Endothelial cell of umbilical vein (primary cell): ENCODE results near the gene ASB6. TPM values are rescaled to one million over a fixed set of nuclear protein-coding genes. Genes with fewer than 3 reads are reported as not detected.

Source experiments
- BruUV-seq: library from RNA; stranded (reverse); fragments of 400-500 nt; replicated peaks from 2 replicates; lab custom pipeline; 2021; lab: Mats Ljungman, UMichigan
- CTCF ChIA-PET: fragments of 300-600, 350-600 bp; sonication (Branson Sonifier 250); formaldehyde crosslinking; loops from one replicate; lab custom pipeline; 2021; ENCODE audit warnings: antibody characterized with exemption, inconsistent platforms; lab: Charles Lee
- POLR2A ChIA-PET: fragments of 300-600, 350-600 bp; sonication (Branson Sonifier 250); formaldehyde crosslinking; loops from one replicate; lab custom pipeline; 2021; ENCODE audit warnings: antibody characterized with exemption, inconsistent platforms; lab: Charles Lee
- DNase-seq: peaks from one replicate; pipeline ENCODE4 v3.0.0-alpha.2; 2011; ENCODE audit warnings: low read depth, low spot score
- FAIRE-seq: peaks from 2 replicates; lab custom pipeline; 2011; peaks lifted over from hg19 to GRCh38; lab: Jason Lieb, UNC
- H2AFZ ChIP-seq: 2 replicates; pipeline ENCODE4 v1.6.0; 2012; ENCODE audit warnings: low read depth, low read length, control low read depth, inconsistent platforms
- H3K27ac ChIP-seq: 2 replicates; pipeline ENCODE4 v1.5.1; 2011; ENCODE audit warnings: low read depth, mild to moderate bottlenecking, control low read depth, low read length, moderate library complexity; ENCODE audit not compliant: insufficient read depth
- H3K27me3 ChIP-seq, 2 experiments: 2 replicates each; pipeline versions ENCODE4 v1.6.0 to v1.6.1; 2011; ENCODE audit warnings: low read length in 2 of 2, mixed read lengths in 1 of 2; ENCODE audit not compliant: control insufficient read depth in 2 of 2, insufficient read depth in 2 of 2
- H3K36me3 ChIP-seq, 2 experiments: 2 replicates in 1 of 2; 3 replicates in 1 of 2; pipeline ENCODE4 v1.5.1; 2011; ENCODE audit warnings: low read length in 2 of 2, mild to moderate bottlenecking in 1 of 2, moderate library complexity in 1 of 2; ENCODE audit not compliant: control insufficient read depth in 2 of 2, insufficient read depth in 2 of 2; ENCODE audit errors: extremely low read depth in 1 of 2
- H3K4me1 ChIP-seq: 3 replicates; pipeline ENCODE4 v1.5.1; 2011; ENCODE audit warnings: mild to moderate bottlenecking, low read length; ENCODE audit not compliant: control insufficient read depth, insufficient read depth; ENCODE audit errors: extremely low read depth
- H3K4me2 ChIP-seq: 2 replicates; pipeline ENCODE4 v1.6.1; 2011; ENCODE audit warnings: low read length, control low read depth, mixed read lengths; ENCODE audit not compliant: insufficient read depth
- H3K4me3 ChIP-seq, 3 experiments: fragments of 200-600 bp in 1 of 3; sonication (generic), shearing (Covaris generic) in 1 of 3; replicated peaks in 1 of 3; 2 replicates each; pipeline ENCODE4 v1.5.1; 2011 to 2016; ENCODE audit warnings: control low read depth in 3 of 3, low read length in 3 of 3, mild to moderate bottlenecking in 2 of 3, inconsistent platforms in 1 of 3, low read depth in 1 of 3, moderate library complexity in 1 of 3; ENCODE audit not compliant: insufficient read depth in 1 of 3
- H3K79me2 ChIP-seq: 2 replicates; pipeline ENCODE4 v1.6.0; 2012; ENCODE audit warnings: low read length, inconsistent platforms; ENCODE audit not compliant: control insufficient read depth, insufficient read depth
- H3K9ac ChIP-seq: replicated peaks from 2 replicates; pipeline ENCODE3; 2011; ENCODE audit warnings: low read length, control low read depth; ENCODE audit not compliant: insufficient read depth; ENCODE audit errors: extremely low read depth
- H3K9me1 ChIP-seq: replicated peaks from 3 replicates; pipeline ENCODE4 v1.6.0; 2011; ENCODE audit warnings: mild to moderate bottlenecking, low read length; ENCODE audit not compliant: control insufficient read depth, insufficient read depth; ENCODE audit errors: extremely low read depth
- H3K9me3 ChIP-seq: replicated peaks from 2 replicates; pipeline ENCODE4 v1.5.1; 2012; ENCODE audit warnings: low read length, inconsistent platforms; ENCODE audit not compliant: control insufficient read depth, insufficient read depth
- H4K20me1 ChIP-seq: replicated peaks from 2 replicates; pipeline ENCODE3; 2011; ENCODE audit warnings: mild to moderate bottlenecking, low read length; ENCODE audit not compliant: control insufficient read depth, insufficient read depth; ENCODE audit errors: extremely low read depth
- CTCF ChIP-seq, 2 donors: IDR thresholded peaks; 1 replicate in 1 of 2; 2 replicates in 1 of 2; pipeline ENCODE4 v1.5.1; 2011; ENCODE audit warnings: low read length in 2 of 2, mild to moderate bottlenecking in 2 of 2, moderate library complexity in 2 of 2, control low read depth in 1 of 2, inconsistent platforms in 1 of 2, low read depth in 1 of 2; ENCODE audit not compliant: insufficient read depth in 1 of 2; ENCODE audit errors: extremely low read depth in 1 of 2
- EZH2 ChIP-seq: IDR thresholded peaks from 2 replicates; pipeline ENCODE4 v1.6.1; 2012; ENCODE audit warnings: borderline replicate concordance, low read depth, mild to moderate bottlenecking, moderate library complexity, low read length, inconsistent platforms; ENCODE audit not compliant: severe bottlenecking
- FOS ChIP-seq: IDR thresholded peaks from 2 replicates; pipeline ENCODE4 v1.6.1; 2011; ENCODE audit warnings: mild to moderate bottlenecking, low read length, moderate library complexity, borderline replicate concordance; ENCODE audit not compliant: insufficient read depth
- GATA2 ChIP-seq: IDR thresholded peaks from 2 replicates; pipeline ENCODE4 v1.7.0; 2011; ENCODE audit warnings: low read depth, mild to moderate bottlenecking, moderate library complexity, mixed read lengths, low read length; ENCODE audit not compliant: insufficient read length, insufficient read depth
- JUN ChIP-seq: IDR thresholded peaks from 2 replicates; pipeline ENCODE4 v1.6.1; 2011; ENCODE audit warnings: borderline replicate concordance, low read depth; ENCODE audit not compliant: insufficient read length, insufficient read depth
- MYC ChIP-seq: IDR thresholded peaks from one replicate; pipeline ENCODE4 v1.6.1; 2011; ENCODE audit warnings: mild to moderate bottlenecking, low read depth, low read length
- POLR2A ChIP-seq: IDR thresholded peaks from 2 replicates; pipeline ENCODE4 v1.6.1; 2012; ENCODE audit warnings: low read depth, mild to moderate bottlenecking, control low read depth, low read length
- POLR2AphosphoS5 ChIP-seq: IDR thresholded peaks from 2 replicates; pipeline ENCODE4 v1.6.1; 2012; ENCODE audit warnings: low read depth, mild to moderate bottlenecking, control low read depth, low read length, moderate library complexity; ENCODE audit not compliant: insufficient read depth
- dilution Hi-C: fragments of 300-500 bp; cut with MboI; formaldehyde crosslinking; loops from one replicate; pipeline ENCODE4 v1.15.0; 2019; ENCODE audit warnings: low sequenced_read_pairs; ENCODE audit not compliant: extremely low pct_ligation_motif_present
- intact Hi-C: fragments of 100-400 bp; cut with micrococcal nuclease; formaldehyde crosslinking; loops from one replicate; pipeline ENCODE4 v1.10.0; 2022
- polyA plus RNA-seq, 4 experiments: library from polyadenylated mRNA; depleted of rRNA in 3 of 4; stranded (reverse) in 3 of 4; unstranded in 1 of 4; fragments of >200 nt; gene quantifications; 2 replicates each; pipeline versions ENCODE4 v1.2.1 to v1.2.3, GENCODE V29; 2011 to 2012; ENCODE audit warnings: missing spikeins in 1 of 4
- total RNA-seq: library from RNA; stranded (reverse); gene quantifications from 2 replicates; pipeline ENCODE4 v1.2.3, GENCODE V29; 2021
- TF ChIP-seq, protein P1 (sequence below): IDR thresholded peaks from 2 replicates; pipeline ENCODE4 v1.6.1; 2011; ENCODE audit not compliant: insufficient read depth, insufficient read length

The ASB6 gene
- total and polyA plus RNA-seq, 2 donors (not counting 3 experiments of a cell fraction or from before 2014, with no cell fraction given), result 20.3 to 23.8 TPM

DNA sequence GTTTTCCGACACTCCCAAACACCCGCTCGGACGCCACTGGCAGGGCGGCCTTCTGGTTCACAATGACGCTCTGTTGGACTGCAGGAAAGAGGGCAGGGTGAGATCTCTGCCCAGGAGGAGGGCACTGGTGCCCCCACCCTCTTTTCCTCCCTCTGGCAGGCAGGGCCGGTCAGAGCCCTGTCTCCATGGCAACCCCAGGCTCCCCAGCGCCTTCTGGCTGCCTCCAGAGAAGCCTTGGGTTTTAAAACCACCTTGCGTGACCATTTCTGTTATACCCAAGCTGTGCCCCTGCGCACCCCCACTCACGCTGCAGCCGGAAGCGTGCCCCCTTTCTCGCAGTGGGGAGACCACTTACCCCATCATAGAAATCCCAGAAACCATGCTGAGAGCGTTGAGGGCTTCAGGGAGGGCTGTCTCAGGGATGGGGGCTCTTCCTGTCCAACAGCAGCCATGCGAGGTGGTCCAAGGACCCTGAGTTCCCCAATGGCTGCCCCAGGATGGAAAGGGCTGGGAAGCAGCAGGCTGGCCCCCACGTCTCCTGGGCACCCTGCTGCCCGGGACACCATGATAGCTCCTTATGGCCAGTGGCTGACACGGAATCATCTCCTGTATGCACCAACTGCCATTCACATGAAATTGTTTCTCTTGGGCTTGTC is 28.3 kb downstream of the ASB6 start:
- H3K4me2 ChIP-seq, result no peak overlapping the region
- DNase-seq (no peak), FAIRE-seq (no peak)
- dilution Hi-C loops, result no loop called here
- no peaks in the 10 kb centered on the region for H3K9me3 ChIP-seq
- ChIA-PET CTCF (interaction anchor here (1.2 to 6.9 kb wide), 7 partner anchors 11 to 483 kb away, joined by 3 to 89 read pairs (median 8); partner anchors contain the start of gene NTMT1), POLR2A (no interaction called here)
- peaks cover 0 to 5% of the 10 kb centered on the region in 2 experiments for H3K27me3 ChIP-seq
- no TSS peak for BruUV-seq
- no peak overlapping the region for H3K27ac ChIP-seq
- H2AFZ ChIP-seq, result no peak overlapping the region
- peaks cover 8% of the 10 kb centered on the region for H3K4me1 ChIP-seq
- H3K36me3 ChIP-seq, result no peaks in the 10 kb centered on the region
- H3K9ac ChIP-seq, result no peak overlapping the region
- intact Hi-C loops, result loop anchor here (5.0 to 10.0 kb wide), 2 partner anchors 291 to 609 kb away; no protein-coding TSS in a partner anchor
- TF ChIP-seq POLR2AphosphoS5, result no peak
- H3K9me1 ChIP-seq, result no peaks in the 10 kb centered on the region
- H3K4me3 ChIP-seq, result no peak overlapping the region
- H4K20me1 ChIP-seq, result no peaks in the 10 kb centered on the region
- no peaks in the 10 kb centered on the region for H3K79me2 ChIP-seq

DNA sequence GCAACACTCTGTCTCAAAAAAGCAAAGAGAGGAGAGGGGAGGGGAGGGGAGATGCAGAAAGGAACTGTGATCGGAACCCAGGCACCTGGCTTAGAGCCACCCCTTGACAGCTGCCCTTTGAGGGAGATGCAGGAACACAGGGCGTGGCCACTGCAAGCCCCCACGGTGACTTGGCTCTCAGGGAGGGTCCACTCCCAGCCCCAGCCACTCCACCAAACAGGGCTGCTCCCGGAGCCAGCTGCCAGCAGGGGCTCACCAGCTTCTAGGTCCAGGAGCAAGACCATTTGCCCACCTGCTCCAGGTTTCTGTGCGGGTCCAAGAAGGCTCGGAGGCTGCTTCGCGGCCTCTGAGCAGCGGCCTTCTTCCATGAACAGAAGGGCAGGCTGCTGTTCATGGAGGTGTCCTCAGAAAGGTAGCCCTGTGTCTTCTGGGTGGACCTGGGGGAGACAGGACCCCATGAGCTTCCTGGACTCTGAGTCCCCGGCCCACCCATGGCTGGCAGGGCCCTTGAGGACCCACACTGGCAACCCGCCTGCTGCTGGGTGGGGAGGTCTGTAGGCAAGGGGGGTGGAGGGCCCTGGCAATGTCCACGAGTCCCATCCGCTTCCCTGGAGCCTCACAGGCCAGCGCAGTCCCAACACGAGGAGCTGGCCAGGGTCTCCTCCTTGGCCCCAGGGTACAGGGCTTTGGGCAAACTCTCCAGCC is 29.0 kb downstream of the ASB6 start:
- BruUV-seq, result no TSS peak
- Histone ChIP-seq H2AFZ (no peak overlapping the region), H3K36me3 (no peaks in the 10 kb centered on the region), H4K20me1 (no peaks in the 10 kb centered on the region), H3K9me3 (no peaks in the 10 kb centered on the region), H3K79me2 (no peaks in the 10 kb centered on the region), H3K27ac (no peak overlapping the region), H3K4me1 (peaks cover 8% of the 10 kb centered on the region), H3K9me1 (no peaks in the 10 kb centered on the region), H3K9ac (no peak overlapping the region), H3K4me3 (no peak overlapping the region), H3K27me3 (peaks cover 0 to 5% of the 10 kb centered on the region in 2 experiments), H3K4me2 (no peak overlapping the region)
- intact Hi-C loops (loop anchor here (5.0 to 10.0 kb wide), 2 partner anchors 291 to 608 kb away; no protein-coding TSS in a partner anchor), dilution Hi-C loops (no loop called here)
- TF ChIP-seq POLR2A, result no peak
- TF ChIP-seq EZH2, result no peak
- TF ChIP-seq MYC, result no peak
- TF ChIP-seq POLR2AphosphoS5, result no peak
- TF ChIP-seq, protein P1, sequence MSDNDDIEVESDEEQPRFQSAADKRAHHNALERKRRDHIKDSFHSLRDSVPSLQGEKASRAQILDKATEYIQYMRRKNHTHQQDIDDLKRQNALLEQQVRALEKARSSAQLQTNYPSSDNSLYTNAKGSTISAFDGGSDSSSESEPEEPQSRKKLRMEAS, result no peak
- no peak for TF ChIP-seq GATA2
- TF ChIP-seq CTCF (IDR thresholded peaks at IDR 0.05; ENCODE audit: extremely low read depth in 1 of 2, insufficient read depth in 1 of 2, low read depth in 1 of 2, low read length in 2 of 2), result no peak
- TF ChIP-seq FOS, result no peak
- TF ChIP-seq JUN, result no peak
- DNase-seq (no peak), FAIRE-seq (no peak)
- ChIA-PET POLR2A (no interaction called here), CTCF (interaction anchor here (1.0 to 6.9 kb wide), 7 partner anchors 12 to 481 kb away, joined by 3 to 89 read pairs (median 8); partner anchors contain the start of gene NTMT1)
